GM13976 (cell line): ENCODE data around the gene NCBP3.
"Not testable (repeated sequence)": the region's sequence is repeated elsewhere in the genome, so short reads cannot be mapped to it uniquely, and the experiment has no call there.

ENCODE experiments used
- DNase-seq: peaks from one replicate; pipeline ENCODE4 v3.0.0; 2012; ENCODE audit warnings: low spot score
- in situ Hi-C: fragments of 300-500 bp; cut with MboI; formaldehyde crosslinking; loops from one replicate; pipeline ENCODE4 v1.12.0; 2022; ENCODE audit warnings: low sequenced_read_pairs, mixed read lengths, inconsistent platforms; ENCODE audit not compliant: unreplicated experiment
- TF ChIP-seq, protein P1 (sequence below): IDR thresholded peaks from 2 replicates; pipeline ENCODE4 v1.5.1; 2012; ENCODE audit warnings: borderline replicate concordance, mild to moderate bottlenecking; ENCODE audit not compliant: insufficient read depth; ENCODE audit errors: extremely low read depth, missing control alignments, control extremely low read depth

The NCBP3 gene

DNA sequence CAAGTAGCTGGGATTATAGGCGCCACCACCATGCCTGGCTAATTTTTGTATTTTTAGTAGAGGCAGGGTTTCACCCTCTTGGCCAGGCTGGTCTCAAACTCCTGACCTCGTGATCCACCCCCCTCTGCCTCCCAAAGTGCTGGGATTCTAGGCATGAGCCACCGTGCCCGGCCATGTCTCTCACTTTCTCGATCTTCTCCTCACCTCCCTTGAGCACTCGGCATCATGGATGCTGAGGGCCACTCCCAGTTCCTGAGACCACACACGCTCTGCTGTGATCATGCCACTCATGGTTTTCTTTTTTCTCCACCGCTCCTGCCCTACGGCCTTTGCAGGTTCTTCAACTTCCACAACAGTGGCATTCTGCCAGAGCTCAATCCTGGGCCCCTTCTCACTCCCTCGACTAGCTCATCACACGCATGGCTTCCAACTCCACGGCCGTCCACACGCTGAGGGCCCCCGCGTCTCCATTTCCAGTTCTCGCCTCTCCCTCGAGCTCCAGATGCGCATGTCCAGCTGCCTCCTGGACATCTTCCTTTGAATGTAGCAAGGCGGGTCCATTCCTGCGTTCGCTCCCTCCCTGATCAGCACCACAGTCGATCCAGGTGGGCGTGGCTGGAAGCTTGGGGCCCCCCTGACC lies 5.5 kb upstream of the NCBP3 start:
- TF ChIP-seq, protein P1, sequence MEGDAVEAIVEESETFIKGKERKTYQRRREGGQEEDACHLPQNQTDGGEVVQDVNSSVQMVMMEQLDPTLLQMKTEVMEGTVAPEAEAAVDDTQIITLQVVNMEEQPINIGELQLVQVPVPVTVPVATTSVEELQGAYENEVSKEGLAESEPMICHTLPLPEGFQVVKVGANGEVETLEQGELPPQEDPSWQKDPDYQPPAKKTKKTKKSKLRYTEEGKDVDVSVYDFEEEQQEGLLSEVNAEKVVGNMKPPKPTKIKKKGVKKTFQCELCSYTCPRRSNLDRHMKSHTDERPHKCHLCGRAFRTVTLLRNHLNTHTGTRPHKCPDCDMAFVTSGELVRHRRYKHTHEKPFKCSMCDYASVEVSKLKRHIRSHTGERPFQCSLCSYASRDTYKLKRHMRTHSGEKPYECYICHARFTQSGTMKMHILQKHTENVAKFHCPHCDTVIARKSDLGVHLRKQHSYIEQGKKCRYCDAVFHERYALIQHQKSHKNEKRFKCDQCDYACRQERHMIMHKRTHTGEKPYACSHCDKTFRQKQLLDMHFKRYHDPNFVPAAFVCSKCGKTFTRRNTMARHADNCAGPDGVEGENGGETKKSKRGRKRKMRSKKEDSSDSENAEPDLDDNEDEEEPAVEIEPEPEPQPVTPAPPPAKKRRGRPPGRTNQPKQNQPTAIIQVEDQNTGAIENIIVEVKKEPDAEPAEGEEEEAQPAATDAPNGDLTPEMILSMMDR, result no peak
- in situ Hi-C loops, result no loop called here
- no peak for DNase-seq

DNA sequence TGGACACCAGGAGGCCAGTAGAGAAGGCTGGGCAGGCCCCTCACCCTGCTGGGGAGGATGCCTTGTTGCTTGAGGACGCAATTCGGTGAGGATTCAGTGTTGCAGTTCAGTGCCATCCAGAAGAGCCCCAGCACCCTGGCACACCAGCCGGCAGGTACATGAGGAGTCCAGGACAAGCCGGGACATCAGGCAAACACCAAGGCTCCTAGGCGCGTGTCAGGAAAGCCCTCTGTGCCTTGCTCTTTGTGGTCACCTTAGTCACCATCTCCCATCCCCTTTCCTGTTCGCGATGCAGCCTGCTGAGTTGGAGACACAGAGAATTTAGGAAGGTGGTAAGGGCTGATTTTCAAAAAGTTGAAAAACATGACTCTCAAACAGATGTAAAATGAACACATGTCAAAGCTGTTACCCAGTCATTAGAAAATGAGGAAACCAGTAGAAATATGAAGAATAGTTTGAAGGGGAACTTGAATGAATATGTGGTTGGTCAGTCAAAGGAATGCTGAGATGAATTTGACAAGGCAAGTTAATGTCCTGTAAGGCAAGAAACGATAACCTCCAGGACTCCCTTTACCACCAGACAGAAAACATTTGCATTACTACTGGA lies 2.3 kb upstream of the NCBP3 start:
- no peak for DNase-seq
- in situ Hi-C loops, result no loop called here
- TF ChIP-seq, protein P1, result no peak

DNA sequence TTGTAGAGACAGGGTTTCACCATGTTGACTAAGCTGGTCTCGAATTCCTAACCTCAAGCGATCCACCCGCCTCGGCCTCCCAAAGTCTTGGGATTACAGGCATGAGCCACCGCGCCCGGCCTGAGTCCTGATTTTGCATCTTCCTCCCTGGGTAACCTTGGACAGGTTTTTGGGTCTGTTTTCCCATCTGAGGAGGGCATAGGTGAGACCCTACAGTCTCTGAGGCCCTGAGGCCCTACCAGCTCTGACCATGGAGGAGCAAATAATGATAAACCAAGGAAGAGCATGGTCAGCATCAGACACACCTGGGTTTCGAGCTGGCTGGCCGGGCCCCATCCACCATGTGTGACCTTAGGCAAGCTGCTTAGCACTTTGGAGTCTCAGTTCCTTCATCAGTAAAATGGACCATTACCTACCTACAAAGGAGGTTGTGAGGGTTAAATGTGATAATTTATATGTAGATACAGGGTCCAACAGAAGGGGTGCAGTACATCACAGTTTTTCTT lies 1.2 kb upstream of the NCBP3 start:
- TF ChIP-seq, protein P1, result no peak
- no peak for DNase-seq
- in situ Hi-C loops, result no loop called here

DNA sequence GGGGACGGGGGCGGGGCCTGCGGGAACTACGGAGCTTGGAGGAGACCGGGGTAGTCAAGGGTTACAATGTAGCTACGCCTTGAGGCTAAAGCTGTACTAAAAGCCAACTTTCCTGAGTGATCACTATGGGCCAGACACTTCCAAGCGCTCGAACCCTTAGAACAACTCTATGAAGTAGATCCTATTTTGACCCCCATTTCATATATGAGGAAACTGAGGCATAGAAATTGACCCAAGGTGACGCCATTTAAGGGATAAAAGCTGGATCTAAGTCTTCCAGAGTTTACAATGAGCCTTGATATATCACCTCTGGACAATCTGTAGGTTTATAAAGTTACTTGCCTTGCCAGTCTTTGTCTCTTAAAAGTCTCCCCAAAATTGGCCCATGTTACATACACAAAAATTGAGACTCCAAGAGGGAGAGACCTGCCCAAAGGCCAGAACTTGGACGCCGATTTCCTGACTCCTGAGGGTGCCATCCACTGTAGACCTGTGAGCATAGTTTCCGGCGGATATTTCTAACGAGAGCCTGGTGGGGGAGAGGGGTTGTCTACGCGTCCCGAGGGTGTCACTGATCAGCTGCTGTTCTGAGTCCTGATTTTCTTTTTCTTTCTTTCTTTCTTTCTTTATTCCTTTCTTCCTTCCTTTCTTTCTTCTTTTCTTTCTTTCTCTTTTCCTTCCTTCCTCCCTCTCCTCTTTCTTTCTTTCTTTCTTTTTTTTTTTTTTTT lies 555 bp upstream of the NCBP3 start:
- TF ChIP-seq, protein P1, result no peak
- in situ Hi-C loops, result no loop called here
- no peak for DNase-seq

DNA sequence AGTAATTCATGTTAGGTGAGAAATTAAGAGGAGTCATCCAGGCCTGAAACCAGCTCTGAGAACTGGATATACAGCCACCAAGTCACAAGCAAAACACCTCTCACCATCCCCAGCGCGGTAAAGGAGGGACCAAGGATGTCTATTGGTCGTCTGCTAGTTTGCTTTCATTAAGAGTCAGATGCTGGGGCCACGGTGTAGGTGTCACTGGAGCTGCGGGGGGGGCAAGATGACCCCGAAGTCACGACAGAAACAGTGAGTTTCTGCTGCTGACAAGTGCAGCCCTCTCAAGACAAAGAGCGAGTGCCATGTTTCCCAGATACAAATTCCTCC lies 790 bp downstream of the NCBP3 start:
- in situ Hi-C loops, result no loop called here
- DNase-seq, result peak; percentile 75
- TF ChIP-seq, protein P1, result no peak

DNA sequence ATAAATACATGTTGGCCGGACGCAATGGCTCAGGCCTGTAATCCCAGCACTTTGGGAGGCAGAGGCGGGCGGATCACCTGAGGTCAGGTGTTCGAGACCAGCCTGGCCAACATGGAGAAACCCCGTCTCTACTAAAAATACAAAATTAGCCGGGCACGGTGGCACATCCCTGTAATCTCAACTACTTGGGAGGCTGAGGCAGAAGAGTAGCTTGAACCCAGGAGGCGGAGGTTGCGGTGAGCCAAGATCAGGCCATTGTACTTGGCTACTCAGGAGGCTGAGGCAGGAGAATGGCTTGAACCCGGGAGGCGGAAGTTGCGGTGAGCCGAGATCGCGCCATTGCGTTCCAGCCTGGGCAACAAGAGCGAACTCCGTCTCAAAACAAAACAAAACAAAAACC lies 1.5 kb downstream of the NCBP3 start:
- DNase-seq, in situ Hi-C loops: not testable (repeated sequence)

DNA sequence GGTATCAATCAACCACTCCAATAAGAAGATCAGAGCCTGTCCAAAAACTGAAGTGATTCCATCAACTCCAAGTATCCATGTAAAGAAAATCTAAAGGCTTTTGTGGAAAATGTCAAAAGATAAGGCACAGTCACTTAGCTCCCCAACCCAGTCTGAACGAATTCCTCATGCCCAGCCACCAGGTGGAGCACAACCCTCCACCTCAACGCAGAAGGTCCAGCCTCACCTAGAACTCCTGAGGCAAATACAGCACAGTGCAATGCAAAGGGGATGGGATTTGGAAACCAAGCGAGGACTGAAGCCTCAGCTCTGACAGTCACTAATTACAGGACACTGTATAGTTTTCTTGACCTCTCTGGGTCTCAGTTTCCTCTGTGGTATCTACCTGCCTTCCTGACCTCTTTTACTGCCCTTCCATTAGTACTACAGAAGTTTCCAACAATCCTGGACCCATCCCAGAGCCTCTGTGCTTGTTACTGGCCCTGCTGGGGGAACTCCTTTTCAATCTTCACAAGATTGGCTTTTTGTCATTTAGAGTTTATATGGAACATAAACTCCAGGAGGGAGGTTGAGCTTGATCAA lies 2.0 kb downstream of the NCBP3 start:
- DNase-seq, result peak; percentile 65
- TF ChIP-seq, protein P1, result peak; percentile 62
- in situ Hi-C loops, result no loop called here
